ENCODE results near the gene SLC12A8. TPM values are rescaled to one million over a fixed set of nuclear protein-coding genes. Genes with fewer than 3 reads are reported as not detected.

Gene SLC12A8
- total and polyA plus RNA-seq, 2 experiments from 2014 or later: 3.1 to 3.4 TPM

DNA sequence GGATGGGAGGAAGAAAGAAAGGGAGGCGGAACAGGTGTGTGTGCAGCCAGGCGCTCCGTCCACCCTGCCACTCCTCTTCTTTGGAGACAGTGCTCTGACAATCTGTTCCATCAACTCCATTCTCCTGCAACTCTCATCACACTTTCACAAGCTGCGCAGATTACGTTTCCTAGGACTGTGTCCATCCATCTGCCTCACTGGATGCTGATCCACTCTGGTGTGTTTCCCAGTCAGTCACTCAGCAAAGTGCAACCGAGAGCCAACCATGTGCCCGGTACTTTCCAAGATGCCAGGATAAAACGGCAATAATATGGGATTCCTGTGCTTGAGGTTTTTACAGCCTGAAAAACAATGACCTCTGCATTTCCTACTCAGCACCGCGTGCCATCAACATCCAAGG lies 59.6 kb downstream of the SLC12A8 start:
- H3K36me3 ChIP-seq: no peaks in the 10 kb centered on the region
- H3K27me3 ChIP-seq: no peaks in the 10 kb centered on the region
- DNase-seq (ENCODE audit: low read depth in 1 of 2, low spot score in 1 of 2): no peak

DNA sequence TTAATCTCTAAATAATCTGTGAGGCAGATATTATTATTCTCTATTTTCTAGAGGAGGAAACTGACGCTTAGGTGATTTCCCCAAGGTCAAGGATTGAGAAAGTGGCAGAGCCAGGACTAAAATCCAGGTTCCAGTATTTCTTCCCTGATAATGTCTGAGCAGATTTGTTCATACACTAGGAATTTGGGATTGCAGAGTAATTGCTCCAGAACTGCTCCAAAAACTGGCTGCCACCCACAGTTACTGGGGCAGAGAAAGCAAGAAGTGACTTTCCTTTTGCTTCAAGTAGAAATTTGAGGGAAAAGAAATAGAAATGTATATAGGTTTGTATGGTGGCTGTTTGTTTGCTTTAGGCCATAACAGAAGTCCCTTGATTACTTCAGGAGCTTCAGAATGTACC lies 60.6 kb downstream of the SLC12A8 start:
- no peaks in the 10 kb centered on the region for H3K9me3 ChIP-seq (ENCODE audit: low read depth)
- no peak overlapping the region for H3K4me3 ChIP-seq
- H3K4me1 ChIP-seq (ENCODE audit: low read depth): peaks cover 17% of the 10 kb centered on the region
- no peak overlapping the region for H3K27ac ChIP-seq
- TF ChIP-seq, protein P1, sequence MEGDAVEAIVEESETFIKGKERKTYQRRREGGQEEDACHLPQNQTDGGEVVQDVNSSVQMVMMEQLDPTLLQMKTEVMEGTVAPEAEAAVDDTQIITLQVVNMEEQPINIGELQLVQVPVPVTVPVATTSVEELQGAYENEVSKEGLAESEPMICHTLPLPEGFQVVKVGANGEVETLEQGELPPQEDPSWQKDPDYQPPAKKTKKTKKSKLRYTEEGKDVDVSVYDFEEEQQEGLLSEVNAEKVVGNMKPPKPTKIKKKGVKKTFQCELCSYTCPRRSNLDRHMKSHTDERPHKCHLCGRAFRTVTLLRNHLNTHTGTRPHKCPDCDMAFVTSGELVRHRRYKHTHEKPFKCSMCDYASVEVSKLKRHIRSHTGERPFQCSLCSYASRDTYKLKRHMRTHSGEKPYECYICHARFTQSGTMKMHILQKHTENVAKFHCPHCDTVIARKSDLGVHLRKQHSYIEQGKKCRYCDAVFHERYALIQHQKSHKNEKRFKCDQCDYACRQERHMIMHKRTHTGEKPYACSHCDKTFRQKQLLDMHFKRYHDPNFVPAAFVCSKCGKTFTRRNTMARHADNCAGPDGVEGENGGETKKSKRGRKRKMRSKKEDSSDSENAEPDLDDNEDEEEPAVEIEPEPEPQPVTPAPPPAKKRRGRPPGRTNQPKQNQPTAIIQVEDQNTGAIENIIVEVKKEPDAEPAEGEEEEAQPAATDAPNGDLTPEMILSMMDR (IDR thresholded peaks at IDR 0.05; ENCODE audit: low read depth, low read length): no peak
- no peaks in the 10 kb centered on the region for H3K27me3 ChIP-seq
- H3K36me3 ChIP-seq: no peaks in the 10 kb centered on the region
- peak in 1 of 2 donors; percentile 67 for DNase-seq (ENCODE audit: low read depth in 1 of 2, low spot score in 1 of 2)

More for the DNA sequence above, 59.6 kb downstream of the SLC12A8 start:
- H3K9me3 ChIP-seq (ENCODE audit: low read depth): no peaks in the 10 kb centered on the region
- TF ChIP-seq, protein P1 (IDR thresholded peaks at IDR 0.05; ENCODE audit: low read depth, low read length): no peak
- peaks cover 12% of the 10 kb centered on the region for H3K4me1 ChIP-seq (ENCODE audit: low read depth)
- H3K4me3 ChIP-seq: no peak overlapping the region
- H3K27ac ChIP-seq: no peak overlapping the region

DNA sequence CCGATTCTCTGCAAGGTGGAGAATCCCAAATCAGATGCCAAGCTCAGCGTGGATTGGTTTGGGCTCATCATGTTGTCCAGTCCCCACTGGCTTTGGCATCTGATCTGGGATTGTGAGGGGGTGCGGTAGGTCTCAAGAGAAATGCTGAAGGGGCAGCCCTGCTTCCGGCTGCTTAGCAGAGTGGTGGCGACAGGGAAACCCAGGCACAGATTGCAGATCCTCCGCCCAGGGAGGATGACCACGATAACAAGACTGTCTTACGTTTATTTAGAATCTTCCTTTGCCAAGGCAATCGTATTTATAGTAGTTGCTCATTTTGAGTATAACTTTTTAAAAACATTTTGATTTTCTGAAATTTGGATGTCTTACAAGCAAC lies 61.1 kb downstream of the SLC12A8 start:
- no peaks in the 10 kb centered on the region for H3K27me3 ChIP-seq
- H3K4me1 ChIP-seq (ENCODE audit: low read depth): peaks cover 18% of the 10 kb centered on the region
- H3K36me3 ChIP-seq: no peaks in the 10 kb centered on the region
- no peak overlapping the region for H3K27ac ChIP-seq
- TF ChIP-seq, protein P1 (IDR thresholded peaks at IDR 0.05; ENCODE audit: low read depth, low read length): no peak
- DNase-seq (ENCODE audit: low read depth in 1 of 2, low spot score in 1 of 2): no peak
- no peaks in the 10 kb centered on the region for H3K9me3 ChIP-seq (ENCODE audit: low read depth)
- no peak overlapping the region for H3K4me3 ChIP-seq

DNA sequence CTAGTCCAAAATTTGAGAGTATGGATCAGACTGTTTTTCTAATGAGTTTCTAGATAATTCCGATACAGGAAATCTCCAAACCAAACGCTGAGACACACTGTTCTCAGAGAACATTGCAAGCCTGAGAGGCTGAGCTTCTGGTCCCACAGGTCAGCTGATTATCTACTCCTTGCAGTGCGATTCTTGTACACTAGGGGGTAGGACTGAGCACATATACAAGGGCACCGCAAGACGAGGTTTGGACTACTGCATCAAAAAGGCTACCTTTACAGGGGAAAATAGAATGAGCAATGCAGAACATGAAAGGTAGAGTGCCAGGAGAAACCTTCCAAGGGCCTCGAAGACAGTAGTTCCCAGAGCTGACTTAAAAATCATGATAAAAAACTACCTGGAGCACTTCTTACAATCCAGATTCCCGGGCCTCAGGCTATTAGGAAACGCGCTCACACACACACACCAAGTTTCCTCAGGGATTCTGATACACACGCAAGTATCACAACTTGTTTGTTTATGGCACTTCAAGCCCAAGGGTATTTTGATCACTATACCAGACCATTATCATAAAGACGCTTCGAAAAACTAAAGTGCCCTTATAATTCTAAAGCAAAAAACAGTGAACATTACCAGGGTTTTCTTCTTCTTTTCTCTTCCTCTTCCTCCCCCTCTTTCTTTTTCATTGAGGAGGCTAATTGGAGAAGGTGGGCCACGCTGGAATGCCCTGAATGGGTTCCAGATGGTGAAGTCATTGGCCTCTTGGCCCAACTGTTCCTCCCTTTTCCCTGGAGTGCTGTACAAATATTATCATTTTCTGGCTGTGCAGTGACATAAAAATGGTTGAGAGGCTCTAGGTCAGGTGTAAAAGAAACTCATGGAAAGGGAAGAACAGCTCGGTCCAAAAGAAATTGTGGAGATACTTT lies 61.8 kb downstream of the SLC12A8 start:
- no peaks in the 10 kb centered on the region for H3K27me3 ChIP-seq
- H3K27ac ChIP-seq: no peak overlapping the region
- TF ChIP-seq, protein P1 (IDR thresholded peaks at IDR 0.05; ENCODE audit: low read depth, low read length): peak; percentile 40
- no peak overlapping the region for H3K4me3 ChIP-seq
- H3K36me3 ChIP-seq: no peaks in the 10 kb centered on the region
- H3K9me3 ChIP-seq (ENCODE audit: low read depth): no peaks in the 10 kb centered on the region
- peaks cover 21% of the 10 kb centered on the region for H3K4me1 ChIP-seq (ENCODE audit: low read depth)
- DNase-seq (ENCODE audit: low read depth in 1 of 2, low spot score in 1 of 2): peak in 1 of 2 donors; percentile 52

DNA sequence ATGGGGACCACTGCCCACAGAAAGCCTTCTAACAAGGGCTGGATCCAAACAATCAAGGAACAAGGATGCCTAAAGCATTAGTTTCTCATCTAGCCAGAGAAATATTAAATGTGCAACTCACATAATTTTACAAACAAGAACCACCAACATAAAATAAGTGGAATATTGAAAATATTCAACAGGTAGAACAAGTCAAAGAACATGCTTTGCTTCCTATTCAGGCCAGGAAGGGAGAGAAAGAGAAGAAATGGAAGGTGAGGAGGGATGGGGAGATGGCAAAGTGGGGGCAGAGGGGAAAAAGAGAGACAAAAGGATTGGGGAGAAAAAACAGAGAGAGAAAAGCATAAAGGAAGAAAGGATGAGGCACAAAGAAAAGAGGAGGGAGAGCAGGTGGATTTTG lies 63.1 kb downstream of the SLC12A8 start:
- TF ChIP-seq, protein P1 (IDR thresholded peaks at IDR 0.05; ENCODE audit: low read depth, low read length): no peak
- Histone ChIP-seq H3K4me3 (no peak overlapping the region), H3K27ac (no peak overlapping the region)

More for the DNA sequence above, 63.1 kb downstream of the SLC12A8 start:
- no peak for DNase-seq (ENCODE audit: low read depth in 1 of 2, low spot score in 1 of 2)
- Histone ChIP-seq H3K9me3 (ENCODE audit: low read depth) (no peaks in the 10 kb centered on the region), H3K4me1 (ENCODE audit: low read depth) (peaks cover 19% of the 10 kb centered on the region), H3K36me3 (no peaks in the 10 kb centered on the region), H3K27me3 (no peaks in the 10 kb centered on the region)

Measured in cardiac muscle cell (in vitro differentiated cells and primary cell).